G401 (cell line): ENCODE measurements around the gene SHMT1. TPM values are rescaled to one million over a fixed set of nuclear protein-coding genes. Genes with fewer than 3 reads are reported as not detected.
"Not testable (repeated sequence)": the region's sequence is repeated elsewhere in the genome, so short reads cannot be mapped to it uniquely, and the experiment has no call there.

Source experiments
- DNase-seq: peaks from one replicate; pipeline ENCODE4 v3.0.0-alpha.2; 2015; ENCODE audit warnings: low spot score
- in situ Hi-C: cut with HindIII; loops from 2 replicates; pipeline ENCODE4 v1.10.0; 2016; ENCODE audit warnings: low sequenced_read_pairs, mixed read lengths
- total RNA-seq: library from RNA; depleted of rRNA; stranded (reverse); fragments of >200 nt; shearing (Covaris generic); gene quantifications from 2 replicates; pipeline ENCODE4 v1.2.3, GENCODE V29; 2014; rRNA removed

SHMT1 gene
- total RNA-seq, 1 experiment from 2014 or later: 81.5 TPM

GRCh38 chr17:18314059-18314730 is 49.2 kb downstream of the SHMT1 start:
- in situ Hi-C loops: no loop called here

GRCh38 chr17:18309202-18309601 is 54.1 kb downstream of the SHMT1 start:
- in situ Hi-C loops: no loop called here
- DNase-seq: no peak

More at GRCh38 chr17:18314059-18314730, 49.2 kb downstream of the SHMT1 start:
- DNase-seq: peak; percentile 14

- in situ Hi-C loops, DNase-seq: not testable (repeated sequence)
These were observed 60.1 kb downstream of the SHMT1 start for GRCh38 chr17:18303206-18303605.

- no peak for DNase-seq
- in situ Hi-C loops: no loop called here
These were observed 62.4 kb downstream of the SHMT1 start for GRCh38 chr17:18300725-18301480.

GRCh38 chr17:18298061-18298460 is 65.3 kb downstream of the SHMT1 start:
- DNase-seq, in situ Hi-C loops: not testable (repeated sequence)

GRCh38 chr17:18291718-18292540 is 71.4 kb downstream of the SHMT1 start:
- in situ Hi-C loops: no loop called here
- no peak for DNase-seq

GRCh38 chr17:18285296-18285695 is 78.1 kb downstream of the SHMT1 start:
- DNase-seq: no peak
- in situ Hi-C loops: no loop called here

- in situ Hi-C loops: no loop called here
- no peak for DNase-seq
These were observed 81.6 kb downstream of the SHMT1 start for GRCh38 chr17:18281788-18282187.

GRCh38 chr17:18280766-18281371 is 82.5 kb downstream of the SHMT1 start:
- peak; percentile 27 for DNase-seq
- in situ Hi-C loops: no loop called here

- no peak for DNase-seq
- in situ Hi-C loops: no loop called here
These were observed 83.1 kb downstream of the SHMT1 start for GRCh38 chr17:18280249-18280648.

GRCh38 chr17:18278867-18279266 is 84.5 kb downstream of the SHMT1 start:
- in situ Hi-C loops: no loop called here
- no peak for DNase-seq

Other genes with a start within 250 kb of the SHMT1 start
- 85.0 and 116 TPM in 2 replicates for gene ALKBH5, start 179.7 kb downstream of the SHMT1 start, total RNA-seq
- 67.1 and 74.6 TPM in 2 replicates for gene LLGL1, start 137.9 kb downstream of the SHMT1 start, total RNA-seq
- gene FLII, start 104.8 kb downstream of the SHMT1 start, total RNA-seq: 321 and 446 TPM in 2 replicates
- gene MIEF2, start 102.9 kb downstream of the SHMT1 start, total RNA-seq: 20.5 and 22.0 TPM in 2 replicates
- gene TOP3A, start 48.6 kb downstream of the SHMT1 start, total RNA-seq: 29.7 and 31.3 TPM in 2 replicates
- 12.1 and 17.4 TPM in 2 replicates for gene SMCR8, start 48.3 kb downstream of the SHMT1 start, total RNA-seq
- gene EVPLL, start 14.2 kb upstream of the SHMT1 start, total RNA-seq: not detected in 2 replicates
- not detected in 2 replicates for gene LGALS9C, start 113.2 kb upstream of the SHMT1 start, total RNA-seq